Stimulated activated naive CD8-positive, alpha-beta T cell treated with anti-CD3 and anti-CD28 coated beads, Interleukin-15, Interleukin-2, amounts not matched to agents 100 ng/mL and 50 ng/mL, for 24 hours (primary cell): ENCODE results near the gene GLRX.

ENCODE experiments used
- H3K27ac Mint-ChIP-seq: one replicate; pipeline ENCODE4 v1.8.0; 2021; ENCODE audit warnings: mild to moderate bottlenecking, mixed read lengths
- H3K27me3 Mint-ChIP-seq: one replicate; pipeline ENCODE4 v1.8.0; 2021; ENCODE audit warnings: mixed read lengths
- H3K36me3 Mint-ChIP-seq: one replicate; pipeline ENCODE4 v1.8.0; 2021; ENCODE audit warnings: low read depth, mixed read lengths
- H3K4me1 Mint-ChIP-seq: one replicate; pipeline ENCODE4 v1.8.0; 2021; ENCODE audit warnings: low read depth, mixed read lengths
- H3K4me3 Mint-ChIP-seq: one replicate; pipeline ENCODE4 v1.8.0; 2021; ENCODE audit warnings: mild to moderate bottlenecking, mixed read lengths
- H3K9me3 Mint-ChIP-seq: one replicate; pipeline ENCODE4 v1.8.0; 2021; ENCODE audit warnings: mixed read lengths

Gene GLRX

DNA sequence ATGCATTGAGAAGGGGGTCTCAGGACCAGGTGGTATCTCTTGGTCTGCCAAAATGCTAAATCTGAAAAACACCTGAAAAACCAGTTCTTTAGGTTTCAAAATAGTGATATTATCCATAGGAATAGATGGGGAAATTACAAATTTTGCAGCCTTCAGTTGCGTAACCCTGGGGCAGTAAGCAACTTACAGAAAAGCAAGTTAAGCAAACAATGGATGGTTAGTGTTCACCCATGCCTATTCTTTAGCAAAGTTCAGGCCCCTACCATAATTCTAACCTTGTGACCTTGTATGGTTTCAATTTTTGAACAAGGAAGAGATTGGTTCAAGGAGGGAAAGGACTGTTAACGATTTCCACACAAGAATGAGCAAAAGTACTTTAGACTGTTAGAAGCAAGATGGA is 24.5 kb downstream of the GLRX start:
- Mint-ChIP-seq H3K4me1 (peaks cover 7% of the 10 kb centered on the region), H3K27me3 (no peaks in the 10 kb centered on the region), H3K36me3 (no peaks in the 10 kb centered on the region), H3K9me3 (no peaks in the 10 kb centered on the region), H3K27ac (no peak overlapping the region), H3K4me3 (no peak overlapping the region)

DNA sequence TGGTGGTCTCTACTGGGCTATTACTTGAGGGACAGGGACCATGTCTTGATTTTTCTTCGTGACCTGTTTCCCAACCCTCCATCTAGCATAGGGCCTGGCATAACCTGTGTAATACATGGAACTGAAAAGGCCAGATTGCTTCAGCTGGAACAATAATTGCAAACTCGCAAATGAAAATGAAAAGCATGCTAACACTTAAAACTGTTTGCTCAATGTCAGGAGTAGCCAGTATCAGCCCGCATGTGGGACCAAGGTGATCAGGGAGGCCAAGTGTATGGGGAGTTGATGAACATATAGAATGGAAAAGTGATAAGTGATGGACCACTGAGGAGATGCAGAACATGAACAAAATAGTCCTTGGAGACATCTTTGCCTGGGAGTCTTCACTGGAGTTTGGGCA is 25.2 kb downstream of the GLRX start:
- Mint-ChIP-seq H3K27me3 (no peaks in the 10 kb centered on the region), H3K9me3 (no peaks in the 10 kb centered on the region), H3K27ac (no peak overlapping the region), H3K4me3 (no peak overlapping the region), H3K36me3 (no peaks in the 10 kb centered on the region), H3K4me1 (peaks cover 7% of the 10 kb centered on the region)

DNA sequence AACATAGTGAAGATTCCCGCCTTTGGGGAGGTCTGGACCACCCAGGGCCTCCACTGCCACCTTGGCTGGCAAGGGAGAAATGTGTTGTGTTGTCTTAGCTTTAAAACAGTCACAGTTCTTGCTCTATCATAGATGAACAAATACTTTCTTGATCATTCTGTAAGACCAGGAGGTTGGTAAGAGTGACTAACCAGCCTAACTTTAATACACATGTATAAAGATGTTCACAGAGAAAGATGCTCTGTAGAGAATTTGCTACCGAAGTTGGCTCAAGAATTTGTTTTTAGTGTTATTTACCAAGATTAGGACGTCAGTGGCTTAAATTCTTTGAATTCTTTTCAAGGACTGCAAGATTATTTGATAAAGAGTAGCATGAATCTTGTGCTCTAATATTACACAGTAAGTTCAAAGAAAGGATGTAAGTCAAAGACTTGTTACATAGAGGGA is 28.4 kb downstream of the GLRX start:
- Mint-ChIP-seq H3K27me3 (no peaks in the 10 kb centered on the region), H3K4me1 (peaks cover 7% of the 10 kb centered on the region), H3K36me3 (no peaks in the 10 kb centered on the region), H3K9me3 (no peaks in the 10 kb centered on the region), H3K27ac (no peak overlapping the region), H3K4me3 (no peak overlapping the region)

DNA sequence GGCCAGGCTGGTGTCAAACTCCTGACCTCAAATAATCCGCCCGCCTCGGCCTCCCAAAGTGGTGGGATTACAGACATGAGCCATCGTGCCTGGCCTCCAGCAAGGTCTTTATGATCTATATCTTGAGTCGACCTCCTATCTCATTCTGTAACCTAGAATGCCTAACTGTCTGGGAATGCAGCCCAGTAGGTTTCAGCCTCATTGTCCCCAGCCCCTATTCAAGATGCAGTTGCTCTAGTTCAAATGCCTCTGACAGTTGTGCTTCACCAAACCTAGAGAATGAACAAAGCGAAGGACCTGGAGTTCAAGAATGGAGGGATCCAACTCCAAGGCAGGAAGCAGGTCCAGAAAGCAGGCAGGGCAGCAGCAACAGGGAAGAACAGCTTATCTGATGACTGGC is 30.8 kb downstream of the GLRX start:
- no peak overlapping the region for H3K27ac Mint-ChIP-seq
- H3K9me3 Mint-ChIP-seq = no peaks in the 10 kb centered on the region
- H3K4me1 Mint-ChIP-seq = peaks cover 7% of the 10 kb centered on the region
- H3K36me3 Mint-ChIP-seq = no peaks in the 10 kb centered on the region
- H3K4me3 Mint-ChIP-seq = no peak overlapping the region
- H3K27me3 Mint-ChIP-seq = no peaks in the 10 kb centered on the region

DNA sequence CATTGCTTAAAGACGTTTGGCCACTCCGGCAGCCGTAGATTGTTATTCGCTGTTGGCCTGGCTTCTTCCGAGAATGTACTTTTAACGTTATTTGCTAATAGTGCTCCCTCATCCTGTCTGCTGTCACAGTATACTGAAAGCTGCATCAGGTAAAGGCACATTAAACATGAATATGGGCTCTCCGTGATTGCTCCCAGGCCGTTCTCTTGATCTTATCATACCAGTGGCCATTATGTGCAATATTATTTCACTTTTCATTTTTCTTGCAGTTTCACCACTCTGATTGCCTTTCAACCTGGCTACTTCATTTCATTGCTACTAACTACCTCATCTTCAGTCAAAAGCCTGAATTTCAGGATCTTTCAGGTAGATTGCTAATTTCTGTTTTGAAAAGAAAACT is 34.0 kb downstream of the GLRX start:
- no peak overlapping the region for H3K27ac Mint-ChIP-seq
- H3K36me3 Mint-ChIP-seq = no peaks in the 10 kb centered on the region
- no peaks in the 10 kb centered on the region for H3K9me3 Mint-ChIP-seq
- H3K27me3 Mint-ChIP-seq = no peaks in the 10 kb centered on the region
- peaks cover 11% of the 10 kb centered on the region for H3K4me1 Mint-ChIP-seq
- H3K4me3 Mint-ChIP-seq = no peak overlapping the region

DNA sequence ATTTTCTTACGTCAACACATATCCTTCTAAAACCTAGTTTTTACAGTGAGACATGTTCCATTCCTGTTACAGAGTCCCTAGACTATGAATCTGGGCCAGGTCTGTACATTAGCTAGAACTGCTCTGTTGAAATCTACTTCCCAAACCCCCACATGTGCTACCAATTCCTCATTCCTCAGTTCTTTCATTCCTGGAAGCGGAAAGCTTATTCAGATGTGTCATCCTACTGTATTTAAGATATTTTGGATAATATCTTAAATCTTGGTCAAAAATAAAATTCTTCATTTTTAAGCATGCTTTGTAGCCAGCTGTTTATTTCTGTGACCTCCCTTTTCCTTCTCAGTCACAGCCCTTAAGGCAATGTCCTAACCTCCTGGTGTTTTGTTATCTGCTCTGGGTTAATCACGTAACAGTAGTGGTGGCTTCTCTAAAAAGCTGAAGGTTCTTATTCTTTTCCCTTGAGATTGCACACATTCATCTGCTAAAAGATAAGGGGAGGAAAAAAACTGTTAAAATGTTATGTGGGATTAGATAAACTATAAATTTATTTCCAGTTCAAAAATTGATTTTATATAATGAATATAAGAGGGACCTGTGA is 35.6 kb downstream of the GLRX start:
- H3K27me3 Mint-ChIP-seq = no peaks in the 10 kb centered on the region
- H3K27ac Mint-ChIP-seq = no peak overlapping the region
- no peak overlapping the region for H3K4me3 Mint-ChIP-seq
- H3K4me1 Mint-ChIP-seq = peaks cover 10% of the 10 kb centered on the region
- no peaks in the 10 kb centered on the region for H3K9me3 Mint-ChIP-seq
- H3K36me3 Mint-ChIP-seq = no peaks in the 10 kb centered on the region

DNA sequence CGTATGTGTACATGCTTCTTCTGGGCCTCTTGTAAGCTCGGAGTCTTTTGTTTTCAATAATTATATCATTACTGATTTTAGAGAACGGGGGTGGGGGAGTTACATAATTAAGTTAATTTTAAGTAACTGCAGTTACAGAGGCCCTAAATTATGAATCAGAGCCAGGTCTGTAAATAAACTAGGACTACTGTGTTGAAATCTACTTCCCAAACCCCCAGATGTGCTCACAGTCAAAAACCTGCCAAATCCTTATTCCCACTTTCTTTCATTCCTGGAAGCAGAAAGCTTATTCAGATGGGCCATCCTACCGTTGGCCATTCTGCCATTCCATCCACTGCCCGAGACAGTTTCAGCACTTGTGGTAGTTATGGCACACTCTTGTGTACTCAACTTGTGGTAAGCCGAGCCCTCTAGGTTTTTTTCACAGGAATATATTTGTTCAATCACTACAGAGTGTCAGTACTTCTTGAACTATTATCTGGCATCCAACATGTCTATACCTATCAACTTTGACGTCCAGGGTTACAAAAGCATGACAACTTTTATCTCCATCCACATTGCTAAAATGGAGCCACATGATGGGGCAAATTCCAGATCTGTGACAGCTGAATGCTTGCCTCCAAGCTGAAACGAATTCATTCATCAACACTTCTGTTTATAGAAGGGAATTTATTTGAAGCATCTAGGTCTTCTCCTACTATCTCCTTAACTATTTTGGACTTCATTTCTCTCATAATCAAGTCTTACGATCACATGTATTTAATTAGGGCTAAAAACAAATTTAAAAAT is 37.8 kb downstream of the GLRX start:
- H3K36me3 Mint-ChIP-seq = no peaks in the 10 kb centered on the region
- peaks cover 16% of the 10 kb centered on the region for H3K4me1 Mint-ChIP-seq
- no peak overlapping the region for H3K27ac Mint-ChIP-seq
- no peaks in the 10 kb centered on the region for H3K9me3 Mint-ChIP-seq
- no peaks in the 10 kb centered on the region for H3K27me3 Mint-ChIP-seq
- H3K4me3 Mint-ChIP-seq = no peak overlapping the region

DNA sequence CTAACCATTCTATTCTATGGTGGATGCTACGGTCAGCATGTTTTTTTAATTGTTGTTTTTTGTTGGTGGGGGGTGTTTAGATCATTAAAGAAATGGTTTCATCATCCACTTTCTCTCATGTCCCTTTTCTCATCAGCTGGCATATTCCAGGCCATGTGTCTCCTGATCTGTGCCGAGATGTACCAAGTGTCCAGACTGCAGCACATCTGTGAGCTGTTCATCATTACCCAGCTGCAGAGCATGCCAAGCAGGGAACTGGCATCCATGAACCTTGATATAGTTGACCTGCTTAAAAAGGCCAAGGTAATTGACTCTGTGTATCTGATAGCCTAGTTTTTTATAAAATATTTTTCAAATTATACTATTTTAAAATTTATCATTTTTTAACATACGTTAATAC is 38.9 kb downstream of the GLRX start:
- Mint-ChIP-seq H3K4me1 (peaks cover 21% of the 10 kb centered on the region), H3K27ac (no peak overlapping the region), H3K27me3 (no peaks in the 10 kb centered on the region), H3K9me3 (no peaks in the 10 kb centered on the region), H3K4me3 (no peak overlapping the region), H3K36me3 (no peaks in the 10 kb centered on the region)

DNA sequence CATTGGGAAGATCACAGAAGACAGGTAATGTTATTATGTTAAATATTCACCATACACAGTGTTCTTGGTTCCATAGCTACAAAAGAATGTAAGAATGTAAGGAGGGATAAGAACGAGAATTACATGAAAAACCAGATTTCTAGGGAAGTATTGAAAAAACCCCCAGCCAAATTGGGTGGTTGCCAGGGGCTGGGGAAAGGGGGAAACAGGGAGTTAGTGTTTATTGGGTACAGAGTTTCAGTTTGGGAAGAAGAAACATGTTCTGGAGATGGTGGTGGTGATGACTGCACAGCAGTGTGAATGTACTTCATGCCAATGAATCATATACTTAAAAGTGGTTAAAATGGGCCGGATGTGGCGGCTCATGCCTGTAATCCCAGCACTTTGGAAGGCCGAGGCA is 40.3 kb downstream of the GLRX start:
- no peaks in the 10 kb centered on the region for H3K27me3 Mint-ChIP-seq
- H3K36me3 Mint-ChIP-seq = no peaks in the 10 kb centered on the region
- H3K4me3 Mint-ChIP-seq = no peak overlapping the region
- H3K4me1 Mint-ChIP-seq = peaks cover 21% of the 10 kb centered on the region
- H3K9me3 Mint-ChIP-seq = no peaks in the 10 kb centered on the region
- H3K27ac Mint-ChIP-seq = no peak overlapping the region

DNA sequence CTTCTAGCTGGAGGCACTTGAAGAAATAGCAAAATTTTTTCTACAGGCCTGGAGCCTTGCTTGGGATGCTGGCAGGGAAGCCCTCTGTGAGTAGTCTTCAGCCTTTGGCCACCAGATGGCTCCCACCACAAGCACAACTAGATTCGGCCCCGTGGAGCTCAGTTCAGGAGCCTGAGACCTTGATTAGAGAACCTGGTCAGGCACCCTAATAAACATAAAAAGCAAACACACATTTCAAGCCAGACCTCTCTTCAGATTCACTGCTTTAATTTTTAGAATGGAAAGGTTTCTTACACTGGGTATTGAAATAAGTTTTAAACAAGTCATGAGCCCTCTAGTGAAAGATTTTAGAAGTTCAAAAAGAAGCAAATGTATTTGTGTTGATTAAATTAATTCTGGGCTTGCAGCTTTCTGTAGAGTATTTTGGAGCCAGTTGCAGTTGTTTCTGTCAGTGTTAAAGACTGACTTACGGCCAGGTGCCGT is 41.4 kb downstream of the GLRX start:
- Mint-ChIP-seq H3K36me3 (no peaks in the 10 kb centered on the region), H3K27ac (peak overlapping the region; percentile 59), H3K27me3 (no peaks in the 10 kb centered on the region), H3K4me1 (peaks cover 19% of the 10 kb centered on the region), H3K9me3 (no peaks in the 10 kb centered on the region), H3K4me3 (peak overlapping the region; percentile 47)

DNA sequence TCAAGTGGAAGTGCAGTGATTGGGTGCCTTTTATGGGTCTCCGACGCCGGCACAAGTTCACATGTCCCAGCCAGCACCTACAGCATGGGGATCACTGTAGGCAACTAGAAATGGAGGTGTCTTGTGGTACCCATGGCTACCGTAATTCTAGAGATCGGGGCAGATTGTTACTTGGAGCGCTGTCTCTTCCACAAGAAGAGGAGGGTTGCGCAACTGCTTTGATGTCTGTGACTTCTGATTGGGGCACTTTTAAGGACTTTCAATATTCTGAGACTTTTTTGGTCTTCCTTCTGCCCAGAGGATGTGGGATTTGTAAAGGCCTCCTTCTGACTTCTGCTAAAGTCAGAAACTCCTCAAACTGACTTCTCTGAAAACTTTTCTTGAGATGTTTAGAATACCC is 41.9 kb downstream of the GLRX start:
- Mint-ChIP-seq H3K4me3 (no peak overlapping the region), H3K4me1 (peaks cover 14% of the 10 kb centered on the region), H3K27ac (no peak overlapping the region), H3K36me3 (no peaks in the 10 kb centered on the region), H3K27me3 (no peaks in the 10 kb centered on the region), H3K9me3 (no peaks in the 10 kb centered on the region)

DNA sequence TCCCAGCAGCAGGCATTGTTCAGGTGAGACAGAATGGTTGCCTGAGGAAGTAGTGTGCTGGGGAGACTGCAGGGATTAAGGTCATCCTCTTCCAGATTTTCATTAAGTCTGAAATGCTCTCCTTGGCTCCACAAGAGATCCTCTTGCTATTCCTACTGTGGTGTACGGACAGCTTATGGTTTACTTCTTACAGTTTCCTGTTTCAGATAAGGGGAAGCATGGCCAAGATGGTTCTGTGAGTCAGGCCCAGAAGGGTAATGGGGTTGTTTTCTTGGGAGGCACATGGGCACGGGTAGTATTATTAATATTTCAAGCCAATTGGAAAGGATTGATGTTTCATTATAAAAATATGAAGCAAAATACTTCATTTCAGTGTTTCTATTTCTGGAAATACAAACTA is 42.9 kb downstream of the GLRX start:
- H3K4me1 Mint-ChIP-seq = peaks cover 11% of the 10 kb centered on the region
- no peaks in the 10 kb centered on the region for H3K27me3 Mint-ChIP-seq
- no peaks in the 10 kb centered on the region for H3K36me3 Mint-ChIP-seq
- H3K27ac Mint-ChIP-seq = no peak overlapping the region
- H3K4me3 Mint-ChIP-seq = no peak overlapping the region
- H3K9me3 Mint-ChIP-seq = no peaks in the 10 kb centered on the region

DNA sequence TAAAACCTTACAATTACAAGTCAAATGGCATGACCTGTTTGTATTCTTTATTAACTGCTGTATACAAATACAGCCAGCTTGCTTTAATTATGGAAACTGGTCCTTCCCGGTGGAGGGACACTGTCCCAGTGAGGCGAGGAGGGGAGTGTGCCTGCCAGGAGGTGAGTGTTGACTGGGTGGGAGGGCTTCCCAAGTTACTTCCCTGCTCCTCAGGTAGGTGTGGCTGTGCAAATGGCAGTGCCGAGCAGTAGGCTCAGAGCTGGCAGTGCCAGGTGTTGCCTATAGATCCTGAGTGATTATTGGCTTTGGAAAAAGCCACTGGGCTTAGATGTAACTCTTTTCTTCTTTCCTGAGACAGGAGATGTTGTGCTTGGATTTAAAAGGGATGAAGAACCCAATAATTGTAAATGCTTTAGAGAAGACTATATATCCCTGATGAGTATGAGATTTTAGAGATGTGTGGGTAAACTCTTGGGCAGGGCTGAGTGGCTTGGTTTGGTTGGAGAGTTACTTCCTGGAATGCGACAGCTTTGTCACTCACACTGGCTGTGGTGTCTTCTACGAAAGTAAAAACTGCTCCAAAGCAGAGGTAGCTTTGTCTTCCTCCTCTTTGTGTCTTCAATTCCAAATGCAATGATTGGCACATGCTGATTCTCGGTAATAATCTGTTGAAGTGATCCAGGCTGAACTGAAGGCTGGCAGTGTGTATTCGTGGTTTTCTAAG is 43.7 kb downstream of the GLRX start:
- H3K9me3 Mint-ChIP-seq = no peaks in the 10 kb centered on the region

DNA sequence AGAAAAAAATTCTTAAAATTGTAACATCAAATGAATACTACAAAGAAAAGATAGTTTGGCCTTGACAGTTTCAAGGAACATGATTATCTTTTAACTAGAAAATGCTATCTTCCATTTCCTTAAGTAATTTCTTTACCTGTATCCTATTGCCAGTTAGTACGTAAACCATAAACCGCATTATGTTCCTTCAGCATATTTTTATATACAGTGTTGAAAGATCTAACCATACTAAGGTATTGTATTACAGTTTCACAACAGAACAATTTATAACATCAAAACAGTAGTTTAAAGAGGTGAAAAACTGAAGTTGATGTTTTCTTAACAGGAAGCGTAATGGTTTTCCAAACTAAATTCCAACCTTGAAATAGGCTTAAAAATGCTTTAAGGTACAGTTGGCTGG is 45.1 kb downstream of the GLRX start:
- H3K27ac Mint-ChIP-seq = no peak overlapping the region
- no peaks in the 10 kb centered on the region for H3K27me3 Mint-ChIP-seq
- peaks cover 11% of the 10 kb centered on the region for H3K4me1 Mint-ChIP-seq
- no peak overlapping the region for H3K4me3 Mint-ChIP-seq
- no peaks in the 10 kb centered on the region for H3K36me3 Mint-ChIP-seq
- H3K9me3 Mint-ChIP-seq = no peaks in the 10 kb centered on the region

More for the DNA sequence above, 43.7 kb downstream of the GLRX start:
- H3K4me1 Mint-ChIP-seq = peaks cover 11% of the 10 kb centered on the region
- no peak overlapping the region for H3K4me3 Mint-ChIP-seq
- no peaks in the 10 kb centered on the region for H3K27me3 Mint-ChIP-seq
- no peaks in the 10 kb centered on the region for H3K36me3 Mint-ChIP-seq
- H3K27ac Mint-ChIP-seq = no peak overlapping the region

DNA sequence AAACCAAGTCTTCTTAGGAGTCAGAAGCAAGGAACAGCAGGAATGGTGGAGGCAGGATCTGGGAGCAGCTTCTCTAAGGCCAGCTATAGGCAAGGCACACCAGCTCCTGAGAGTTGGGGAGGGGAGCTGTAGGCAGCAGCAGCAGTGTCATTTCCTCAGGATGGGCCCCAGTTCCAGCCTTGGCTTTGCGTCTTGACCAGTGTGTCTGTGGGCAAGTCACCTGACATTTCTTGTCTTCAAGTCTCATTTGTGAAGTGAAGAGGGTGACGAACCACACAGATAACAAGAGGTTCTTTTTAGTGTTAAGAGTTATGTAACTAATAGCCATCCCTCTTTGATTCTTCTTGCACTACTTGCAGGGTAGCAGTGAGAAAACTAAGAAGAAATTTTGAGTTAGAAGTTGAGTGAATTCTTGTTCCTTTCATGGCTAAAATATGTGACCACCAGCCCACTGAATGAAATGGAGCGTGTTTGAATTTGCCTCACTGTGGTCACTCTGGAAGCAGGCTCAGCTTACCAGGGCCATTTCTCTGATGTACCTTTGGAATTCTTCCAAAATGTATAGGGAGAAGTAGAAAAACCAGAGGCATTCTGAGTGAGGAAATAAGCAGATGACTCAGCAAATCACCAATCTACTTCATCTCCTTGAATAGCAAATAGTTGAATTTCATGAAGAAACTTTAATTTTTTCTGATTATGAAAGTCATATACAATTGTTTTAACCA is 49.0 kb downstream of the GLRX start:
- no peaks in the 10 kb centered on the region for H3K36me3 Mint-ChIP-seq
- H3K4me3 Mint-ChIP-seq = no peak overlapping the region
- H3K27ac Mint-ChIP-seq = no peak overlapping the region
- H3K9me3 Mint-ChIP-seq = no peaks in the 10 kb centered on the region
- no peaks in the 10 kb centered on the region for H3K27me3 Mint-ChIP-seq
- H3K4me1 Mint-ChIP-seq = no peaks in the 10 kb centered on the region
